DMS114 treated with DMSO at 0.1 percent for 48 hours (cell line): Measurements from ENCODE around the gene ADRB2.
"Not testable (repeated sequence)": the region's sequence is repeated elsewhere in the genome, so short reads cannot be mapped to it uniquely, and the experiment has no call there.

Experiments
- DNase-seq: peaks from one replicate; lab custom pipeline; 2025; ENCODE audit not compliant: unreplicated experiment; lab: John Stamatoyannopoulos, UW

ADRB2 gene

DNA sequence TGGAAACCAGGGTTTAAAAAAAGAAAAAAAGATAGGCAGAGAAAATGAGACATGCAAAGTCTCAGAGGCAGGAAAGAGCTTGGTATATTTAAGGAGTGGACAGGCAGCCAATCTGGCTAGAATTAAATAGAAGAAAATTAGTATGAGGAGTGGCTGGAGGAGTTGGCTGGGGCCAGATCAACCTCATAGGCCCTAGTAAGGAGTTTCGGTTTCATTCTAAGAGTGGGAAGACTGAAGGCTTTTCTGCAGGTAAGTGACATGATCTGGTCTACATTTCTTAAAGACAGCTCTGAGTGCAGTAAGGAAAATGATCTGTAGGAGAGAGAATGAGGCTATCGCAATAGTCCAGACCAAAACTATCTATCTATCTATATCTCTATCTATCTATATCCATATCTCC is 27.5 kb downstream of the ADRB2 start:
- no peak for DNase-seq

DNA sequence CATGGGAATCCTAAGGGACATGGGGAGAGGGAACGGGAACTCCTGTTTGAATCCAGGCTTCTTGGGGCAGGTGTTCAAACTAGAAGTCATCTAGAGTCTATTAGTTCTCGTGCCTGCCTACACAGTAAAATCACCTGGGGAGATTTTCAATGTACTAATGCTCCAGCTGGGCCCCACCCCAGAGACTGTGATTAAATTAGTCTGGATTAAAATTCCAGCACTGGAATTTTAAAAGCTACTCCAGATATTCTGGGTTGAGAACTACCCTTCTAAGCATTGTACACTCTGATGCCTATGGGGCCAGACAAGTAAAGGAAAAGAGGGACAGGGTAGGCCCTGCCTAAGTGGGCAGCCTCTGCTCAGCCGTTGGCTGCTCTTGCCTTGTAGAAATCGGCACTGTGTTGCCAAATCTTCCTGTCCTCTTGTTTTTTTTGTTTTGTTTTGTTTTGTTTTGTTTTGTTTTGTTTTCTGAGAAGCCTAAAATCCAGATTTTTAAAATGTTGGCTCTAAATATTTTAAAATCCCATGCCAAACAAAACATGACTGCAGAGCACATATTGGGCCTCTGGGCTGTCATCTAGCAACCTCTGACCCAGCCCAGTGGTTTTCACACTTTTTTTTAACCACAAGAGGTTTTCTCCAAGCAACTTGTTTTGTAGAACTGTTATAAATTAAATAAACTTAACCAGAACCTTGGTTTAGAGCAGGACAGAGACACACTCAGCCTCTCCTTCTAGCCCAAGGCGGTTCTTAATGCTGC is 29.0 kb downstream of the ADRB2 start:
- no peak for DNase-seq

DNA sequence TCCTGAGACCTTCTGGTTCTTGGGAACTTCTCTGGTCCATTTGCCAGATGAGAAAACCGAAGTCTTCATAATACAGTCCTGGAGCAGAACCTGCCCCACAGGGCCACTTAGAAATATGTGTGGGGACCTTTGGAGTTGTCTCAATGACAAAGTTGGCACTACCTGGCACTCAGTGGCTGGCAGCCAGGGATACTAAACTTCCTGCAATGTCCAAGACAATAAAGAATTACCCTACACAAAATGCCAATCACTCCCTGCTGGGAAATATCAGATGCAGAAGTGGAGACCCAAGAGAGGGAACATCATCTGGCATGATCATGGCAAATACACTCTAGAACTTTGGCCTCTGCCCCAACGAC is 29.6 kb downstream of the ADRB2 start:
- no peak for DNase-seq

DNA sequence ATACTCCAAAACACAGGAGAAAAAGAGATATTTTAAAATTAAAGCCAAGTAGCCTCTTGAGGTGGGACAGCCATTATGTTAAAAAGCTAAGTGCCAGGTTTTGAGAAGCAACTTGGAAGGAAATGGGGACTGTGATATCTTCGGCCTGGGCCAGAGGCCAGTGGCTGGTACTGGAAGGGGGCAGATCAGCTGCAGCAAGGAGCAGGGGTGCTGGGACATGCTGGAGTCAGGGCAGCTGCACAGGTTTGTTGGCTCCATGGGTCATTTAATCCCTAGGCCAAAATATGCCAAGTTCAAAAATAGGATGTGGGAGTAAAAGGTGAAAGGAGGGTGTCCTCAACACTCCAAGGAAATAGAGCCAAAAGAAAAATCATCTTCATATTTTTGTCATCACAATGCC is 30.0 kb downstream of the ADRB2 start:
- DNase-seq, result no peak

DNA sequence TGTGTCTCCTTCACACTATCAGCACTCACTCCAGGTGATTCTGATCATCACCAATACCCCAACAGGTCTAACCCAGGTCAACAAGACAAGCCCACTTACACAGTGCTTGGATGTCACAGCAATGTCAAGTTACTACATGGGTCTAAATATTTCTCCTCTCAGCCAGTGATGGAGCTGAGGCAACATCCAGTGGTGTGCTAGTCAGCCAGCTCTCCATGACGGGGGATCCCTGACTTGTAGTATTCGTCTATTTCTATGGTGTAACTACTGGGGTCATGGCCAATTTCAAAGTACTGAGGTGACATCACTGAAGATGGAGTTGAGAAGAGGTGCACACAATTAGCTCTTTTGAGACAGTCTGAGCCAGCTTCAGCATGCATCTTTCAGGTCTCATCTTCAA is 31.1 kb downstream of the ADRB2 start:
- DNase-seq, result no peak

DNA sequence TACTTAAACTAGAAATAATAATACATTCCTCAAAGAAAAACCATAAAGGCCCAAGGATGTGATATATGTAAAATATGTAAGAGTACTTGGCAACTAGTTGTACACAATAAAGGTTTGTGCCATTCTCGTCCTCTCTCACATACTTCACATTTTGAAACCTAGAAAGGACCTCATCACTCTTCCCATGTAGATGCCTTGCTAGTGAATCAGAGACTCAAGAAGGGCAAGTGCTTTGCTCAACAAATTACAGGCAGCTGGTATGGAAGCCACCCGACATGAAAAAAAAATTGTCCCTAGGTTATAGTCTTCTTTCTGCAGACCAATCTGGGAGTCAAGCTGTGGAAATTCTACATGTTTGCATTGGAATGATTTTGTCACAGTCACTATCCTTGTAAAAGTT is 31.7 kb downstream of the ADRB2 start:
- no peak for DNase-seq

DNA sequence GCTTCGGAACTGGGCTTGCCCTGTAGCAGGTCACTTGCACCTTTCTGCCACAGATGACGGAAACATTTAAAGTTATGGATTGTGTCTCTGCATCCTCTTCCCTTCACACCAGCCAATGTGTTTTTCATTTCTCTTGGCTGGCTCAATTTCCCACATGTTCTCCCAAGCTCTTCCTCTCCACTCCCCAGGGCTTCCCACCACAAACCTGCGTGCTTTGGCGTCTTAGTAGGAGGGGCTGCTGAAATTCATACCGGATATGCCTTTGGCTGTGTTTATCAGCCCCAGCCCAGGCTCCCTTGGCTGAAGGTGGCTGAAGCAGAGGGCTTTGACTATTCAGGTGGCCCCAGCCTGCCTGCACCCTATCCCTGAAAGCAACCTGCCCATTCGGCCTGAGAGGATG is 32.1 kb downstream of the ADRB2 start:
- no peak for DNase-seq

DNA sequence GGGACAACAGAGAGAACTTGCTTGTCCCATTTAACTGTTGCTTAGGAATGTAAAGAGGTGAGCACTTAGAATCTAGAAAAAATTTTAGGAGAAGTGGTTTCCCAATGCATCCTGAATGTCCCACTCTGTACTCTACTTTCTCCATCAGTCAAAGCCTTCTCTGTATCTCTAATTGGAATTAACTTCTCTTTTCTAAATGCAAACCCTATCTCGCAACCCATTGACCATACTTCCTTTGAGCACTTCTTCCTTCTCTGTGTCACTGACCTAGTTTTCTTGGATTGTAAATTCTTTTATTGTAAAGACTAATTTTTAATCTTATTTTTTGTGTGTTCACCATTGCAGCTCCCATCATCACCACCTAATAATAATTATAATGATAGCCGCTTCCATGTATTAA is 33.3 kb downstream of the ADRB2 start:
- no peak for DNase-seq

DNA sequence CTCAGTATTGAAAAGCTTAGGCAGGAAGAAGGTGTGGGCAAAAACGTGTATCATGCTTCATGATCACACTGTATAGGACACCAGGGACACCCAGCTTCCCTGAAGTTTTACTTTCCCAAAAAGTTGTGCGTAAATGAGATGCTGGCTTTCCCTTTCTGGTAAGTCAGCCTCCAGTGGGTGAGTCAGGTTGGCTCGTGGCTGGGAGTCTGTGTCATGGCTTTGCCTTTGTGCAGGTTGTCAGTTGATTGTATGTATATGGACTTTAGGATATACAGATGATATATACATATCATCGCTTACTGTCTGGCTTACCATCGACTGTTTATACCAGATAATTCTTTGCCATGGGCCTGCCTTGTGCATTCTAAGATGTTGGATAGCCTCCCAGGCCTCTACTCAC is 34.2 kb downstream of the ADRB2 start:
- DNase-seq, result no peak

DNA sequence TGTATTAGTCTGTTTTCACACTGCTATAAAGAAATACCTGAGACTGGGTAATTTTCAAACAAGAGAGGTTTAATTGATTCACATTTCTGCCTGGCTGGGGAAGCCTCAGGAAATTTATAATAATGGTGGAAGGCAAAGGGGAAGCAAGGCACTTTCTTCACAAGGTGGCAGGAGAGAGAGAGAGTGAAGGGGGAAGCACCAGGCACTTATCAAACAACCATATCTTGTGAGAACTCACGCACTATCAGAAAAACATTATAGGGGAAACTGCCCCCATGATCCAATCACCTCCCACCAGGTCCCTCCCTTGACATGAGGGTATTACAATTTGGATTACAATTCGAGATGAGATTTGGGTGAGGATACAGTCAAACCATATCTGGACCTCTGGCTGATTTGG is 34.7 kb downstream of the ADRB2 start:
- no peak for DNase-seq

DNA sequence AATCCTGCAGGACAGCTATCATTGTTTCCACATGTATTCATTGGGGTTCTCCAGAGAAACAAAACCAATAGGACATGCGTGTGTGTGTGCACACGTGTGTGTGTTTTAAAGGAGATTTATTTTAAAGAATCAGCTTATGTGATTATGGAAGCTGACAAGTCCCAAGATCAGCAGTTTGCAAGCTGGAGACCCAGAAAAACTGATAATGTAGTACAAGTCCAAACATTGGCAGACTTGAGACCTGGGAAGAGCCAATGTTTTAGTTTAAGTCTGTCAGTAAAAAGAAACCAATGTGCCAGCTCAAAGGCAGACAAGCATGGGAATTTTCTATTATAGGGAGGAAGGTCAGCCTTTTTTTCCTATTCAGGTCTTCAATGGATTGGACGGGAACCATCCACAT is 35.3 kb downstream of the ADRB2 start:
- no peak for DNase-seq

DNA sequence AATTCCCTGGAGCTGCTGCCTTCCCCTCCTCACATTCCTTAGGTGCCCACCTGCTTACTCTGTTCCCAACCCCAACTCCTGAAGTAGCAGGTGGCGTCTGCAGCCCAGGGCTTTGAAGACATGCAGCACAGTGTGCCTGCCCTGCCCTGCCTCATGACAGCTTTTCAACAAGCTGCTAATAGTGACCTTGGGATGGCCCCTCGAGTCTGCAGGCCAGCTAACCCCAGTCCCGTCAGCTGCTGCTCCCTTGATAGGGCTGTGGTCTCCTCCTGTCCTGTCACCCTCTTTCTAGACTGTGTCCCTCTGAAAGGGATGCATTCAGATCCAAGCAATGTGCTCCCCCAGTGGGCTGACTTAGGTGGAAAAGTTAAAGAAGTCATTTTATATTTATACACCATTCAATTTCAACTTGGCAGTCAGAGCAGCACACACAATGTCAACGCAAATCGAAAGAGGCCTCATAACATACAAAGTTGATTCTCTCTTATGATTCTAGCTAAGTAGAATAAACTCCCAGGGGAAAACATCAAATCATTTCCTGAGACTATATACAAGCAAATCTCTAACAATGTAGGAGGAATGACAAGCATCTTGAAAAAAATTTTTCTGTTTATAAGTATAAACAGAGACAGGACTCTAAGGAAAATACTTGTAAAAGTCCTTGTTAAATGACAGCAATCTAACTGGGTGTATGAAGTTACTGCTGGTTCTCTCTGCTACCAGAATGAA is 37.9 kb downstream of the ADRB2 start:
- no peak for DNase-seq

DNA sequence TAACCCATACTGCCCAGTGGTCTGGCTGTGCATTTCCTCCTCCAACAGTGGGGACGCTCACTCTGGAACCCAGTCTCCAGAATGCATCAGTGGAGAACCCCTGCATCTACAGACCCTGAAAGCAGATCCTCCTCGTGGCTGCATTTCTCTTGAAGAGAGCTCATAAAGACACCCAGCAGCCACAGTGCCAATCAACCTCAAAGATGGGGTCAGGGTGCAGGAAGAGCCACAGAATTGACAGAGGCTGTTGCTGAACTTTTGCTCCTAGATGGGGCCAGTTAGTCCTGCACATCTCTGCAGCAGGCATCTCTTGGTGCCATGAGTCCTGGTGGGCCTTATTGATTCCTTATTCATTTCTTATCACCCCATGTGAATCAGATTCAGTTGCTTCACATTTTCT is 39.6 kb downstream of the ADRB2 start:
- DNase-seq, result no peak

DNA sequence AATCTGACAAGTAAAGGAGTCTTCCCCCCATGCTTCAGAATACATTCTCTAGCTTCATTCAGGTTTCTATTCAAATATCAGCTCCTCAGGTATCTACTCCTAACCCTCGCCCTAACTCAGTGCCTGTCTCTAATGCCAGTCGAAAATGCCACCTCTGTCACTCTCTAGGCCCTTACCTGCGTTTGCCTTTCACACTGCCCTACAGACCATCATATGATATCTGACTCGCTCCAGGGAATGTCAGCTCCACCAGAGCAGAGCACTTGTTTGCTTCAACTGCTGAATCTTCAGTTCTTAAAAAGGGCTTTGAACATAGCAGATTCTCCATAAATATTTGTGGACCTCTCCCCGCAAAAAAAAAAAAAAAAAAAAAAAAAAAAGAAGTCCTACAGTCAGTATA is 46.7 kb downstream of the ADRB2 start:
- DNase-seq, result no peak

DNA sequence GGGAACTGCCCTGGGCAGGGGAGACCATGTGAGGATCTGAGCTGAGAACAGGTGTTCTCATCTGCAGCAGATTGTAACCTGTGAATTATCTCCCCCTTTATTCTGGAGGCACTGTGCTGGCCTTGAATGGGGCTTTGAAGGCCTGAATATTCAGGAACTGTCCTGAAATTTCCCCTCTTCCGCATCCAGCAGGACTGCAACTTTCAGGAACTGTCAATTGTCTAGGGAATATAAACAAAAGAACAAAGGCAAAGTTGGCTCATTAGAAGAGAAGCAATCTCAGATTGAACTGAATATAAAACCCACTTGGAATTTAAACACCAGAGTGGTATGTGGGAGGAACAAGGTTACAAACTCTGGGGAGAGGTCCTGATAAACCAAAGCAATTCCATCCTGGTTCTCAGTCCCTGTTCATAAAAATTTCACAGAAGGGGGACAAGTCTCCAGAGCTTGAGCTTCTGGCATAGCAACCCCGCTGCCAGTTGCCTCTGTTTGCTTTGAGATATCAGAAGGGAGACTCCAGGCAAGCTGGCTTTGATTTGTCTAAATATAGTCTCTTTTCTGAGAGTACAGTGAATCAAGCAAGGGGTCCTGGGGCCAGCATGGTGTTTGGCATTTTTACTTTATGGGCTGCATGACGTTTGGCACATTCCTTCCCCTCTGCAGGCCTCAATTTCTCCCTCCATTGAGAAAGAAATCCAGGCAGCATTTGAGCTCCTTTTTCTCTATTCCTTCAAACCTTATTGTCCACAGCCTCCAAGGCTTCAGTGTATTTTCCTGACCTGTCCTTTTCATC is 47.5 kb downstream of the ADRB2 start:
- DNase-seq, result no peak

DNA sequence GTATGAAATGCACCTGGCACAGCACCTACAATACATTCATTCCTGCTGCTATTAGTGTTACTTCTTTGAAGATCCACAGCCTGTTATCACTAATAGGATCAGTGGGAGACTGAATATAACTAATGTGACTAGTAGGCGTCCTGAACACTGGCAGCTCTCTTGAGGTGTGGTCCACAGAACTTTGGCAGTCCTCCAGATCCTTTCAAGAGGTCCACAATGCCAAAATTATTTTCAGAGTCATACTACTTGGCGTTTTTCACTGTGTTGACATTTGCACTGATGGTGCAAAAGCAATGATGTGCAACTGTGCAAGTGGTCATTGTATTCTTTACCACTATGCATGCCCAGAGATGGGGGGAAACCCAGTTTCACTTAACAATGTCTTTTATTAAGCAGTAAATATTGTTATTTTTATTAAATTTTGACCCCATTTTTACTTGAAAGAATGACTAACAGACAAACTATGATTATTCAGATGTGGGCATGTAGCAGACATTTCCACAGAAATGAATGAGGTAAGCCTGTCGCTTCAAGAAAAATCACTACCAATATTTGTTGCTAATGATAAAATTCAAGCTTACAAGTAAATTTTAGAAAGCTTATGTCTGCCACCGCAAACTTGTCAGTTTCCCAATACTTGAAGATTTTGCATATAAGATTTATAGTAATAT is 48.9 kb downstream of the ADRB2 start:
- no peak for DNase-seq

DNA sequence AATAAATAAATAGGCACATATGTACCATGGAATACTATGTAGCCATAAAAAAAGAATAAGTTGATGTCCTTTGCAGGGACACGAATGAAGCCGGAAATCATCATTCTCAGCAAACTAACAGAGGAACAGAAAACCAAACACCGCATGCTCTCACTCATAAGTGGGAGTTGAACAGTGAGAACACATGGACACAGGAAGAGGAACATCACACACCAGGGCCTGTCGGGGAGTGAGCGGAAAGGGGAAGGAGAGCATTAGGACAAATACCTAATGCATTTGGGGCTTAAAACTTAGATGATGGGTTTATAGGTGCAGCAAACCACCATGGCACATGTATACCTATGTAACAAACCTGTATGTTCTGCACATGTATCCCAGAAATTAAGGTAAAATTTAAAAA is 51.0 kb downstream of the ADRB2 start:
- DNase-seq, result not testable (repeated sequence)
